ENCODE results near the gene CAST. TPM values are rescaled to one million over a fixed set of nuclear protein-coding genes. Genes with fewer than 3 reads are reported as not detected.

The CAST gene
- total and polyA plus RNA-seq, 10 donors = 30.0 to 233 (median 185) TPM

DNA sequence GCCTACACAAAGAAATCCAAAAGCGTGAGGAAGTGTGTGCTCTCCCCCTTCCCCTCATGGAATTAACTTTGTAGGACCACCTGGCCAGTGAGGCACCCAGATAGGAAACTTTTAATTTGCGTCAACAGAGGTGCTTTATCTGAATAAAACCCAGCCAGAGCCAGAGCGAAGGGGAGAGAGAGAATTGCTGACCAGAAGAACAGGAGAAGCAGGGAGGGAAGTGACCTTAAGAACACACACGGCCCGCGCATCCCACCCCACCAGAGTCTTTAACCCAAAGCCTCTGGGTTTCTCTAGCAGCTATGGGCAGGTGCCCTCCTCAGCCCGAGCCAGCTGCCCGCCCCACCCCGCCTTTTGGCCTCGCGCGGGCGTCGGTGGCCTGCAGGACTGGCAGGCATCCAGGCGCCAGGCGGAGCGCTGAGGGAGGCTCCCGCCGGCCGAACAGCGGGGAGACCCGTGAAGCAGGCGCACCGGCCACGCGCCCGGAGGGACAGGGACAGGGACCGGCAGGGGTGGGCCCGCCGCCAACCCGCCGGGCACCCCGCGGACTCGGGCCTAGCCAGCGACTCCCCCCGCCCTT is 145.0 kb downstream of the CAST start:
- intact Hi-C loops (cut with DNase I; ENCODE audit: low total_unique reads) = loop anchor here (5.0 kb wide), 1 partner anchor 125 kb away; no protein-coding TSS in a partner anchor

DNA sequence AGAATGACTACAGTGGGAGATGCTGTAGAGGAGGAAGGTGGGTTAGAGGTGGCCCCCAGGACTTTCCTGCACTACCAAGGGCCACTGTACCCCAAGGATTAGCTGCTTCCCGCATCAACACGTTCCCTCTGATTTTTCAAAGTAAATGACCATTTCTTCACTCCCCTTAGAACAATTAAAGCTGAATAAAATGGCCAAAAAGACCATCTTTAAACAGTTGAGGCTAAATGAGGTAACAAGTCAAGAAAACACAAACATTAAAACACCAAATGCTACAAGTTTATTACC is 146.3 kb downstream of the CAST start:
- peak overlapping the region in 7 of 8 donors; percentile 8 to 87 (median 66) for H3K4me3 ChIP-seq
- H3K36me3 ChIP-seq = peaks cover 0 to 3% (median under 1%) of the 10 kb centered on the region in 6 donors
- no peaks in the 10 kb centered on the region for H3K9me3 ChIP-seq
- TF ChIP-seq POLR2A (IDR thresholded peaks at IDR 0.05) (no peak), POLR2AphosphoS5 (IDR thresholded peaks at IDR 0.05) (no peak)
- TF ChIP-seq, protein P1, sequence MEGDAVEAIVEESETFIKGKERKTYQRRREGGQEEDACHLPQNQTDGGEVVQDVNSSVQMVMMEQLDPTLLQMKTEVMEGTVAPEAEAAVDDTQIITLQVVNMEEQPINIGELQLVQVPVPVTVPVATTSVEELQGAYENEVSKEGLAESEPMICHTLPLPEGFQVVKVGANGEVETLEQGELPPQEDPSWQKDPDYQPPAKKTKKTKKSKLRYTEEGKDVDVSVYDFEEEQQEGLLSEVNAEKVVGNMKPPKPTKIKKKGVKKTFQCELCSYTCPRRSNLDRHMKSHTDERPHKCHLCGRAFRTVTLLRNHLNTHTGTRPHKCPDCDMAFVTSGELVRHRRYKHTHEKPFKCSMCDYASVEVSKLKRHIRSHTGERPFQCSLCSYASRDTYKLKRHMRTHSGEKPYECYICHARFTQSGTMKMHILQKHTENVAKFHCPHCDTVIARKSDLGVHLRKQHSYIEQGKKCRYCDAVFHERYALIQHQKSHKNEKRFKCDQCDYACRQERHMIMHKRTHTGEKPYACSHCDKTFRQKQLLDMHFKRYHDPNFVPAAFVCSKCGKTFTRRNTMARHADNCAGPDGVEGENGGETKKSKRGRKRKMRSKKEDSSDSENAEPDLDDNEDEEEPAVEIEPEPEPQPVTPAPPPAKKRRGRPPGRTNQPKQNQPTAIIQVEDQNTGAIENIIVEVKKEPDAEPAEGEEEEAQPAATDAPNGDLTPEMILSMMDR (IDR thresholded peaks at IDR 0.05 in 8 of 11, conservative IDR thresholded peaks at IDR 0.05 in 3 of 11) = no peak
- no peaks in the 10 kb centered on the region for H3K27me3 ChIP-seq (replicated peaks in 1 of 7)
- H3K4me1 ChIP-seq = peaks cover 17 to 47% (median 38%) of the 10 kb centered on the region in 6 donors
- 16 to 36% (median 31%) methylated on average over 2 of the region's 2 CpGs for WGBS, 5 donors
- intact Hi-C loops (cut with DNase I; ENCODE audit: low total_unique reads) = loop anchor here (5.0 kb wide), 1 partner anchor 124 kb away; no protein-coding TSS in a partner anchor
- DNase-seq = no peak
- peak overlapping the region; percentile 98 to 100 (median 99) for H3K27ac ChIP-seq

More for the DNA sequence above, 145.0 kb downstream of the CAST start:
- 0 to 2% (median 1%) methylated on average over 27 to 37 of the region's 37 CpGs for WGBS, 5 donors
- TF ChIP-seq POLR2A (IDR thresholded peaks at IDR 0.05) (peak in 1 of 3 donors; percentile 49), POLR2AphosphoS5 (IDR thresholded peaks at IDR 0.05) (peak in 1 of 3 donors; percentile 82)
- TF ChIP-seq, protein P1 (IDR thresholded peaks at IDR 0.05 in 8 of 11, conservative IDR thresholded peaks at IDR 0.05 in 3 of 11) = no peak
- Histone ChIP-seq H3K27ac (peak overlapping the region; percentile 98 to 100 (median 99)), H3K4me3 (peak overlapping the region; percentile 51 to 87 (median 69)), H3K4me1 (peaks cover 17 to 60% (median 50%) of the 10 kb centered on the region in 6 donors), H3K27me3 (replicated peaks in 1 of 7) (no peaks in the 10 kb centered on the region), H3K36me3 (peaks cover 0 to 15% (median 6%) of the 10 kb centered on the region in 6 donors), H3K9me3 (no peaks in the 10 kb centered on the region)
- peak; percentile 94 for DNase-seq

GRCh38 chr5:96808868-96809558 is 146.8 kb downstream of the CAST start:
- no peaks in the 10 kb centered on the region for H3K36me3 ChIP-seq
- TF ChIP-seq, protein P1 (IDR thresholded peaks at IDR 0.05 in 8 of 11, conservative IDR thresholded peaks at IDR 0.05 in 3 of 11) = no peak
- TF ChIP-seq POLR2A (IDR thresholded peaks at IDR 0.05) (no peak), POLR2AphosphoS5 (IDR thresholded peaks at IDR 0.05) (no peak)
- H3K4me1 ChIP-seq = peaks cover 13 to 42% (median 33%) of the 10 kb centered on the region in 6 donors
- H3K9me3 ChIP-seq = no peaks in the 10 kb centered on the region
- H3K27ac ChIP-seq = peak overlapping the region; percentile 98 to 100 (median 99)
- 87 to 92% (median 89%) methylated on average over 8 of the region's 8 CpGs for WGBS, 5 donors
- peak overlapping the region in 3 of 8 donors; percentile 66 to 87 (median 79) for H3K4me3 ChIP-seq
- no peak for DNase-seq
- H3K27me3 ChIP-seq (replicated peaks in 1 of 7) = no peaks in the 10 kb centered on the region
- intact Hi-C loops (cut with DNase I; ENCODE audit: low total_unique reads) = loop anchor here (5.0 kb wide), 1 partner anchor 123 kb away; no protein-coding TSS in a partner anchor

DNA sequence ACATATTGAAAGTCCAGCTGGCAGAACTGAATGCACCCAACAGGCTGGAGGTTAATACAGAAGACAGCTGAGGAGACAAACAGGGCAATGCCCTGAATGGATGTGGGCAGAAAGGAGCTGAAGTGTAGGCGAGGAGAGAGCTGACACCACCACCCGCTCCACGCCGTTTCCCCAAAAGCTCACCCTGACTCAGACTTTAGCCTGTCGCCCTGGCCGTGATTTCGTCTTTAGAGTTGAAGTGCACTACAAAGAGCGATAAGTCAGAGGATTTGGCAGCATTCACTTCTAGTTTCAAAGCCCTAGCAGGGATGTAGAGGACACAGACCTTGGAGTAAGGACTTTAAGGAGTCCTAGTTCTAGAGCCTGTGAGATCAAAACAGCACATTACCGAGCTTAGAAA is 147.7 kb downstream of the CAST start:
- Histone ChIP-seq H3K36me3 (no peaks in the 10 kb centered on the region), H3K27ac (no peak overlapping the region), H3K9me3 (no peaks in the 10 kb centered on the region), H3K4me1 (peaks cover 9 to 33% (median 24%) of the 10 kb centered on the region in 6 donors), H3K27me3 (replicated peaks in 1 of 7) (no peaks in the 10 kb centered on the region), H3K4me3 (no peak overlapping the region)
- DNase-seq = no peak
- intact Hi-C loops (cut with DNase I; ENCODE audit: low total_unique reads) = loop anchor here (5.0 kb wide), 1 partner anchor 122 kb away; no protein-coding TSS in a partner anchor
- 91 to 94% (median 93%) methylated on average over 9 of the region's 9 CpGs for WGBS, 5 donors
- TF ChIP-seq, protein P1 (IDR thresholded peaks at IDR 0.05 in 8 of 11, conservative IDR thresholded peaks at IDR 0.05 in 3 of 11) = no peak
- TF ChIP-seq POLR2A (IDR thresholded peaks at IDR 0.05) (no peak), POLR2AphosphoS5 (IDR thresholded peaks at IDR 0.05) (no peak)

Data from spleen (tissue), 11 donors.